HEK293 (cell line): ENCODE results near the gene NOX4.

ENCODE experiments used
- CTCF ChIP-seq: fragments of 450-650 bp; formaldehyde crosslinking; IDR thresholded peaks from 2 replicates; pipeline ENCODE4 v1.5.1; 2016; ENCODE audit warnings: missing biosample characterization, missing genetic modification characterization
- TCF7L2 ChIP-seq: IDR thresholded peaks from 2 replicates; pipeline ENCODE4 v1.6.1; 2011; ENCODE audit warnings: low read depth, mild to moderate bottlenecking, inconsistent platforms, low read length, moderate library complexity, borderline replicate concordance

- TF ChIP-seq TCF7L2 (no peak), CTCF (tag by site-specific recombination) (no peak)
Measured at GRCh38 chr11:89457190-89457589, 34.0 kb downstream of the NOX4 start.
